Body of pancreas (tissue), 4 donors: ENCODE results near the gene RIMBP2. TPM values are rescaled to one million over a fixed set of nuclear protein-coding genes. Genes with fewer than 3 reads are reported as not detected.

Experiments
- ATAC-seq: fragments of 150-250 bp; one replicate; pipeline ENCODE4 v1.9.1; 2016
- DNase-seq, 4 donors: peaks; one replicate each; pipeline ENCODE4 v3.0.0-alpha.2; 2019
- H3K27ac ChIP-seq, 4 donors: fragments of 200-600 bp; sonication (generic); 1 replicate in 3 of 4; 2 replicates in 1 of 4; pipeline versions ENCODE4 v1.5.1 to v1.6.1; 2016 to 2019; ENCODE audit warnings: mild to moderate bottlenecking in 1 of 4, mixed read lengths in 1 of 4, moderate library complexity in 1 of 4
- H3K27me3 ChIP-seq, 2 donors: fragments of 200-600 bp; sonication (generic); one replicate each; pipeline ENCODE4 v1.6.0; 2016; ENCODE audit warnings: mild to moderate bottlenecking in 1 of 2
- H3K36me3 ChIP-seq, 2 donors: fragments of 200-600 bp; sonication (generic); replicated peaks in 1 of 2; 2 replicates each; pipeline ENCODE4 v1.5.1; 2016; ENCODE audit warnings: low read depth in 2 of 2; ENCODE audit not compliant: insufficient read depth in 1 of 2
- H3K4me1 ChIP-seq: fragments of 200-600 bp; sonication (generic); one replicate; pipeline ENCODE4 v1.6.0; 2016
- H3K4me3 ChIP-seq, 2 donors: fragments of 200-600 bp; sonication (generic); 1 replicate in 1 of 2; 2 replicates in 1 of 2; pipeline ENCODE4 v1.5.1; 2016 to 2019
- H3K9me3 ChIP-seq, 3 donors: fragments of 200-600 bp; sonication (generic); 1 replicate in 2 of 3; 2 replicates in 1 of 3; pipeline ENCODE4 v1.5.1; 2016
- CTCF ChIP-seq, 7 experiments: fragments of 450-650 bp in 4 of 7; fragments of 200-600 bp in 3 of 7; sonication (generic) in 3 of 7; IDR thresholded peaks; one replicate each; pipeline ENCODE4 v1.5.1; 2016 to 2019; ENCODE audit warnings: antibody characterized with exemption in 7 of 7
- POLR2A ChIP-seq, 3 donors: fragments of 450-650 bp; IDR thresholded peaks; one replicate each; pipeline ENCODE4 v1.6.1; 2016; ENCODE audit warnings: antibody characterized with exemption in 3 of 3, mild to moderate bottlenecking in 2 of 3
- WGBS, 2 donors: methylation state at CpG; one replicate each; pipeline ENCODE4 v1.1.5; 2017; 5-methylcytosine and 5-hydroxymethylcytosine counted together
- intact Hi-C: fragments of 100-400 bp; cut with DNase I; formaldehyde crosslinking; loops from one replicate; pipeline ENCODE4 v1.15.1; 2023
- total RNA-seq, 2 donors: library from RNA; depleted of rRNA; stranded (reverse); fragments of >200 nt; gene quantifications; one replicate each; pipeline ENCODE4 v1.1.0, GENCODE V29; 2016

The RIMBP2 gene
- total RNA-seq, 2 donors from 2014 or later, result 7.3 to 27.4 TPM

- Histone ChIP-seq H3K36me3 (no peaks in the 10 kb centered on the region), H3K4me1 (peaks cover 6% of the 10 kb centered on the region), H3K27ac (no peak overlapping the region), H3K27me3 (no peaks in the 10 kb centered on the region), H3K9me3 (no peaks in the 10 kb centered on the region), H3K4me3 (no peak overlapping the region)
- 82 to 85% methylated on average over 8 of the region's 8 CpGs for WGBS, 2 donors
- ATAC-seq (no peak), DNase-seq (no peak)
- TF ChIP-seq POLR2A (IDR thresholded peaks at IDR 0.05) (no peak), CTCF (IDR thresholded peaks at IDR 0.05) (no peak)
- intact Hi-C loops, result no loop called here
Measured at GRCh38 chr12:130664772-130665171, 51.3 kb downstream of the RIMBP2 start.

- DNase-seq (no peak), ATAC-seq (no peak)
- Histone ChIP-seq H3K36me3 (no peaks in the 10 kb centered on the region), H3K27ac (no peak overlapping the region), H3K4me1 (peaks cover 6% of the 10 kb centered on the region), H3K9me3 (no peaks in the 10 kb centered on the region), H3K4me3 (no peak overlapping the region), H3K27me3 (no peaks in the 10 kb centered on the region)
- TF ChIP-seq CTCF (IDR thresholded peaks at IDR 0.05) (no peak), POLR2A (IDR thresholded peaks at IDR 0.05) (no peak)
- intact Hi-C loops, result no loop called here
- WGBS, 2 donors, result 65 to 91% methylated on average over 20 of the region's 20 CpGs
Measured at GRCh38 chr12:130664252-130664651, 51.8 kb downstream of the RIMBP2 start.

GRCh38 chr12:130663514-130663913 is 52.6 kb downstream of the RIMBP2 start:
- Histone ChIP-seq H3K4me1 (peaks cover 6% of the 10 kb centered on the region), H3K4me3 (no peak overlapping the region), H3K36me3 (no peaks in the 10 kb centered on the region), H3K27ac (no peak overlapping the region), H3K9me3 (no peaks in the 10 kb centered on the region), H3K27me3 (no peaks in the 10 kb centered on the region)
- intact Hi-C loops, result no loop called here
- TF ChIP-seq CTCF (IDR thresholded peaks at IDR 0.05), result no peak
- no peak for TF ChIP-seq POLR2A (IDR thresholded peaks at IDR 0.05)
- no peak for DNase-seq
- WGBS, 2 donors, result 60 to 73% methylated on average over 6 of the region's 6 CpGs
- ATAC-seq, result no peak

GRCh38 chr12:130661486-130662255 is 54.4 kb downstream of the RIMBP2 start:
- H3K27me3 ChIP-seq, result no peaks in the 10 kb centered on the region
- H3K9me3 ChIP-seq, result no peaks in the 10 kb centered on the region
- H3K4me1 ChIP-seq, result peaks cover 6% of the 10 kb centered on the region
- no peak overlapping the region for H3K4me3 ChIP-seq
- no peak overlapping the region for H3K27ac ChIP-seq
- no peaks in the 10 kb centered on the region for H3K36me3 ChIP-seq
- TF ChIP-seq CTCF (IDR thresholded peaks at IDR 0.05), result no peak
- TF ChIP-seq POLR2A (IDR thresholded peaks at IDR 0.05), result no peak
- 83 to 84% methylated on average over 11 to 14 of the region's 14 CpGs for WGBS, 2 donors
- intact Hi-C loops, result no loop called here
- no peak for ATAC-seq
- DNase-seq, result no peak

- ATAC-seq (no peak), DNase-seq (no peak)
- WGBS, 2 donors, result 89 to 98% methylated on average over 4 of the region's 4 CpGs
- no peaks in the 10 kb centered on the region for H3K36me3 ChIP-seq
- TF ChIP-seq POLR2A (IDR thresholded peaks at IDR 0.05) (no peak), CTCF (IDR thresholded peaks at IDR 0.05) (no peak)
- intact Hi-C loops, result no loop called here
- H3K27ac ChIP-seq, result no peak overlapping the region
- H3K27me3 ChIP-seq, result no peaks in the 10 kb centered on the region
- no peak overlapping the region for H3K4me3 ChIP-seq
- H3K9me3 ChIP-seq, result no peaks in the 10 kb centered on the region
- H3K4me1 ChIP-seq, result peaks cover 6% of the 10 kb centered on the region
Measured at GRCh38 chr12:130661059-130661458, 55.0 kb downstream of the RIMBP2 start.
